NK-92 (cell line): ENCODE measurements around the gene GTPBP1.

Experiments used
- DNase-seq: peaks from one replicate; lab custom pipeline; 2025; ENCODE audit not compliant: unreplicated experiment; lab: John Stamatoyannopoulos, UW

The GTPBP1 gene

DNA sequence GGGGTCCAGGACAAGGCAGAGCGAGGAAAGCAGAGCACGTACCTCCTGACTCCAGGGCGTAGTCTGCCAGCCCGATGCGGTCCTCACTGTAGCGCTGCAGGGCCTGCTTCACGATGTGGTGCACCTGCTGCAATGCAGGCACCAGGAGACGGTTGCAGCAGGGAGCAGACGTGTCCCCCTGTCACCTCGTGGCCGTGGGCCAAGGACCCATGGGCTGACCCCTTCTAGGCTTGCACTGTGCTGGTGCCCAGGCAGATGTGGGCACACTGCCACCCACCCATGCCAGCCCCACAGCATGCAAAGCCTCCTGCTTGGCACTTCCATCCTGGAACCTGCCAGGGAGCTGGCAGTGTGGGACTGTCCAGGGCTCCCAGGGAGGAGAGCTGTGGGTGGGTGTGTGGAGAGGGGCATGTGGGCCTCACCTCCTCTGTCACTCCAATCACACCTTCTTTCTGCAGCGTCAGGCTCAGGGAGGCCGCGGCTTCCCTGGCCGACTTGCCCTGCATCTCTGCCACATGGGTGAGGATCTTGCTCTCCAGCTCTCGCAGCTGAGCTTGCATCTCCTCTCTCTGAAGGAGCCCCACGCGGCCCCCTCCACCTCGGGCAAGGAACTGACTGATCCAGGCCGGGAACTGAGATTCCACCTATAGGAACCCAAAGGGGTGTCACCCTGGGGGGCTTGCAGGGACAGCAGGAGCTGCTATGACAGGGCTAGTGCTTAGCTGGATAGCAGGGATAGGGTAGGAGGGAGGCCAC lies 33.7 kb downstream of the GTPBP1 start:
- no peak for DNase-seq

DNA sequence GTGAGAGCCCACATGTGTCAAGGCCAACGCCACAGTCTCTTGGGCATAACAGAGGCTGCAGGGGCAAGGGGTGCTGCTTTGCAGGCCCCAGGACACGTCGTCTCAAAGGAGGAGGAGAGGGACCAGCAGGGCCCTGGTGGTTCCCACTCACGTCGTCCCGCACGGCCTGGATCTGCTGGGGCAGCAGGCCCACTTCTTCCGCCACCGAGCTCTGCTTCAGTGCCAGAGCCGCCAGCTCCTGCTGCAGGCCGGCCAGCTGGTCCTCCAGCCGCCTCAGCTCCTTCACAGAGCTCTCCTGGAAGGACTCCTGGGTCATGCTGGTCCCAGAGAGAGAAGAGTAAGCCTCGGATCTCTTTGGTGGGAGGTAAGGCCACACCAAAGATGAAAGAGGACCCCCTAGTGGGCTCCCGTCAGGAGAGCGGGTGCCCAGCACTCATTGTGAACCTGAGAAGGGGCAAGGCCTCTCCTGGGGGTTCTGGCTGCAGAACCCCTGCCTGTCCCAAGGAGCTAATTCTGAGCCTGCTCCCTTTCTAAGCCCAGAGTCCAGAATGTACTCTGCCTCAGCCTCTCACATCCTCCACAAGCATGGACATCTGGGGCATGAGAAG lies 34.5 kb downstream of the GTPBP1 start:
- no peak for DNase-seq

GRCh38 chr22:38740754-38741153 lies 35.0 kb downstream of the GTPBP1 start:
- no peak for DNase-seq

DNA sequence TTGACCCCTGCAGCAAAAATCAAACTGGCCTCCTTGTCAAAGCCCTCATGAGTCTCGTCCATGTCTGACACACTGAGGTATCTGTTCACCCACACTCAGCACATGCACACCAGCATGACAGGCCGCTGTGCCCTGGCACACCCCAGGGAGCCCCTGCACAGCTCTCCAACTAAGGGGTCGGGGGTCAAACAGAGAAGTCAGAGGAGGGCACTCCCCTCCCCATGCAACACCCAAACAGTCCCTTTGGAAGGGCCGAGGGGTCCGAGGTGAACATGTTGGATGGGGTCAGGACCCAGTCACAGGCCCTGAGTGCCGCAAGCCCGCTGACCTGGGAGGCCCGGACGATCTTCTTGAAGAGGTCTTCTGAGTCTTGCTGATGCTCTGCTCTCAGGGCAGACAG lies 35.4 kb downstream of the GTPBP1 start:
- no peak for DNase-seq

DNA sequence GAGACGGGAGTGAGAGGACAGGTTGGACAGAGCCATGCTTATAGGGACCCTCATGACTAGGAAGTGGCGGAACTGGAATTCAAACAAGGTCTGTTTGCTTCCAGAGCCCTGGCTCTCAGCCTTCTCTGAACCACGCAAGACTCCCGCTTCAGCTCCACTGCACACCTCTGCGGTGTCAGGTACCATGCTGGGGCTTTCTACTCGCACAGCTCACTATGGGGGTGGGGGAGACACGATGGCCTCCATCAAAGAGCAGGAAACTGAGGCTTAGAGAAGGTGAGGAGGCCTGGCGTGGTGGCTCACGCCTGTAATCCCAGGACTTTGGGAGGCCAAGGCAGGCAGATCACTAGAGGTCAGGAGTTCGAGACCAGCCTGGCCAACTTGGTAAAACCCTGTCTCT lies 35.8 kb downstream of the GTPBP1 start:
- DNase-seq: no peak

- no peak for DNase-seq
These were observed 36.6 kb downstream of the GTPBP1 start for GRCh38 chr22:38742176-38742942.

DNA sequence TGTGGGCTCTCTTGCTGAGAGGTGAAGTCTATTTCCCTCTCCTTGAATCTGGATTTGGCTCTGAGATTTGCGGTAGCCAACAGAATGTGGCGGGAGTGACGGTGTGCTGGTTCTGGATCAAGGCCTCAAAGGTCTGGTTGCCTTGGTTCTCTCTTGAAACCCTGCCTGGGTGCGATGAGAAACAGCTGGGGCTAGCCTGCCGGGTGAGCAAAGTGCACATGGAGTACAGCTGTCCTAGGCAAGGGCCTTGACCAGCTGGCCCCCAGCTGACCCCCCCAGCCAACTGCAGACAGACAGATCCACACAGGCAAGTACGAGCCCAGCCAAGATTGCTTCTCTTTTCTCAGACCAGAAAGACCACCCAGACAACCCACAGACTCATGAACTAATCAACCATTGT lies 39.2 kb downstream of the GTPBP1 start:
- DNase-seq: no peak

GRCh38 chr22:38745676-38746460 lies 40.1 kb downstream of the GTPBP1 start:
- DNase-seq: no peak

DNA sequence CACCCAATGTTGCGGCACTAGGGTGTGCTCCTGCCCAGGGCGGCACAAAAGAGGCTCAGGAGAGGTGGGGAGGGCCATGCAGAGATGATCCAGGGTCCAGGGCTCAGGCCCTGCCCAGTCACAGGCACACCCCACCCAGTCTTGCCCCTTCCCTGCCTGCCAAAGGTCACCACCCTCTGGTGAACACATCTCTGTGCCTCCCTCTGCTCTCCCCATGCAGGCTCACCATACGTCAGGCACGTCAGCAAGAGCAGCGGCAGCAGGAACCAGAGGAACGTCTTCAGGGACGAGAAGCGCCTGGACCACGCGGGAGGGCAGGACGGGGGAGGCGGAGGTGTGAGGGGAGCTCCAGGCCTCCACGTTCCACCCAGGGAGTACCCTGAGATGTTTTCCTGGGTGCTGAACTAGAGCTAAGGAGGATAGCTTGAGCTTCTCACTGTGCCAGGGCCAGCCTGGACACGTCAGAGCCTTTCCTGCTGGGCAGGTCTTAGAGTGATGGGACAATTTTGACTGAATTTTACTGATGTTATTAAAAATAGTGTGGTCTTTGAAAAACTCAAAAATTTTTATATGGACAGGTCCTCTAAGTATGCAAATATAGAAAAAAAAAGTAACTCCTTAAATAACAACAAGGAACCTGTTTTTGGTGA lies 42.9 kb downstream of the GTPBP1 start:
- no peak for DNase-seq

- no peak for DNase-seq
These were observed 44.4 kb downstream of the GTPBP1 start for GRCh38 chr22:38750104-38750503.

DNA sequence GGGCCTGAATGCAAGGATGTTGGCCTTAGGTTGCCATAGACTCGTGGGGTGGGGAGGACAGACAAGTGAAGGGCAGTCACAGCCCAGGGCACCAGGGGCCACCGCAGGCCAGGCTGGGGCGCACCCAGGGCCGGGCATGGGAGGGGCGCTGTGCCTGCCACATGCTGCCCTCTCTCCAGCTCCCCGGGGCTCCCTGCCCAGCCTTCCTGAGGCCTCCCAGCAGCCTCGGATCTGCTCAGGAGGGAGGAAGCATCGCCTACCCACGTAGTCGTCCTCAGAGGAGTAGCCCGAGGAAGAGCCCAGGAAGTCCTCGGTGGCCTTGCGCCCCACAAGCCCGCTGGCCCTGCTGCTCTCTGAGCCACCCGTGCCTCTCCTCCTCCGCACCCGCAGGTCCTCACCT lies 44.9 kb downstream of the GTPBP1 start:
- DNase-seq: no peak

DNA sequence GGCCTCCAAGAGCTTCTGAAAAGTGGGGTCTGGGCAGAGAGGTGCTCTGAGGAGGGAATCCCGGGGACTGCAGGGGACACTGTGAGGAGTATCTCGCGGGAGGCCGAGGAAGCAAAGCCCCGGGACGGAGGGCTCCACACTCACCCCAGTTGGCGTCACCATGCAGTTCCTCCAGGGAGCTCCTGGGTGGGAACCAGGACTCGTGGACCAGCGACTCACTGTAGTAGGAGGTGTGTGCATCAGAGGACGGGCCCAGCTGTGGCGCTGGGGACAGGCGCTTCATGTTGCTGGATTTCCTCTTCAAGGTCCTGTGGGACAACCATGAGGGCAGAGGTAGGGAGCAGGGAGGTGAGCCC lies 45.3 kb downstream of the GTPBP1 start:
- DNase-seq: no peak

GRCh38 chr22:38751422-38752346 lies 45.9 kb downstream of the GTPBP1 start:
- DNase-seq: no peak

DNA sequence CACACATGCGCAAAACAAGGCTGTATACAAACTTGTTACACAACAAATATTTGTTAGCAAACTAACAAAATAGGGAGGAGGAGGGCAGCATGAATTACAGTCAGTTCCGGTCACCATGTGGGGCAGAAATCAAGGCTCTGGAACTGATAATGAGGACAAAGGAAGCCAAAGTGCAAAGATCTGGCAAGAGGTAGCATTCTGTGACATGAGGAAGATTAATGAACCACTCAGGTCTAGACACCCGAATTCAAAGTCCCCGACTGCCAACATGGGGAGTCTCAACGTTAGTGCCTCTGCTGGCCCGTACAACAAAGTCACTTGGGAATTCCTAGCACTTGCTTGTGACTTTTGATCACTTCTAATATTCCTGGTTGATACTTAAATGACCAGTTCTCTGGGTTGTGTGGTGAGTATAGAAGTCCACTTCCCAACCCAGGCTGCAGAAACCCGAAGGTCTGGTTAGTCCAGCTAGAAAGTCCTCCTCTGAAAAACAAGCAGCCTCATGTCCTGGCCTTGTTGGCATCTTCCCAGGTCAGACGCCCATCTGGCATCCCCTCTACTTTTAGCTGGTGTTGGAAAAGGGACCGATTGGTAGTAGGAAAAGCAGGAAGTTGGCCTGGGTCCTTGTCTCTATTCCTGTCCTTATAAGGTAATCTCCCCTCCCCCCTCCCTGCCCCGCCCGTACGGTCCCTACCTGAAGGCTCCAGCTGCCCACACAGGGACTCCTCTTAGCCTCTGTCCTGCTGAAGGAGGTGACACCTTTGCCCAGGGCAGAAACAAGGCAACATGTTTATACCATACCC lies 48.4 kb downstream of the GTPBP1 start:
- no peak for DNase-seq

- no peak for DNase-seq
These were observed 49.0 kb downstream of the GTPBP1 start for GRCh38 chr22:38754751-38755154.

- DNase-seq: no peak
These were observed 49.6 kb downstream of the GTPBP1 start for GRCh38 chr22:38755155-38755910.

DNA sequence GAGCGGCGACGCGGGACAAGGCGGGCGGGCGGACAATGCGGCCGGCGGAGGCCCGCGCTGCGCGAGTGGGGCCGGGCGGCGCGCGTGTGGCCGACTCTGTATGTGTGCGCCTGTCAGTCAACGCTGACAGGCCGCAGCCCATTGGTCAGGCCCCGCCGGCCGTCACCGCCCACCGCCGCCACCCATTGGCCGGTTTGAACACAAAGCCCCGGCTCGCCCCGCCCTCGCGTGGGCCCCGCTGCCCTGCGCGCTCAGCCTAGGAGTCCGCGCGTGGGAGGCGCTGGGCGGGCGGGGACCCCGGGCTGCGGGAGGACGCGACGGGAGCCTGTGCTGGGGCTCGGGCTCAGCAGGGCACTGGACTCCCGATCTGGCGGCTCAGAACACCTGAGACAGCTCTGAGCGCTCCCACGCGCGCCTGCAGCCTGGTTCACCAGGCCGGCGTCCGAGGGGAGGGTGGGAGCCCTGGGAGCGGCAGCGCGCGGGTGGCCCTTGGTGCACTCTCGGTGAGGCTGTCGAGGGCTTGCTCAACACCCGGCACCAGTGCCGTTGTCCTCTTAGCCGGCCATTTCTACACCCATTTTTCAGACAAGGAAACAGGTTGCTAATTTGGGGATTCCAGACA lies 50.3 kb downstream of the GTPBP1 start, which contains the start of gene SUN2:
SUN2 (minus strand) TSS at position 88 of the 622 bp plus-strand sequence. CDS start 3,370 bp downstream, outside the sequence.
- DNase-seq: peak; percentile 42
